ENCODE results near the gene MIOS. TPM values are rescaled to one million over a fixed set of nuclear protein-coding genes. Genes with fewer than 3 reads are reported as not detected.

MIOS gene
- total and polyA plus RNA-seq, 9 of the 15 experiments (the other 6 are each of a cell fraction or from before 2014, with no cell fraction given) = 7.8 to 47.8 (median 30.6) TPM

GRCh38 chr7:7650682-7651206 lies 84.1 kb downstream of the MIOS start:
- intact Hi-C loops (cut with micrococcal nuclease) = no loop called here
- 45% methylated on average over 2 of the region's 2 CpGs for WGBS (ENCODE audit: insufficient coverage, low coverage, missing lambda C conversion rate)
- ChIA-PET POLR2A (no interaction called here), CTCF (ENCODE audit: low intra/inter-chr PET ratio) (no interaction called here)
- Histone ChIP-seq H3K27me3 (ENCODE audit: control insufficient read depth in 2 of 2, insufficient read depth in 2 of 2, low read length in 2 of 2) (no peaks in the 10 kb centered on the region), H3K9me3 (replicated peaks; ENCODE audit: control insufficient read depth, insufficient read depth, low read depth, low read length) (no peaks in the 10 kb centered on the region), H3K36me3 (ENCODE audit: control insufficient read depth, insufficient read depth, low read length) (no peaks in the 10 kb centered on the region), H2AFZ (ENCODE audit: low read depth, low read length) (no peak overlapping the region), H4K20me1 (replicated peaks; ENCODE audit: control insufficient read depth, insufficient read depth, low read length) (no peaks in the 10 kb centered on the region), H3K9me1 (ENCODE audit: control insufficient read depth, insufficient read depth, low read length) (no peaks in the 10 kb centered on the region), H3K4me1 (replicated peaks in 1 of 2; ENCODE audit: control insufficient read depth in 2 of 2, insufficient read depth in 2 of 2, low read length in 2 of 2) (peaks cover 0 to 6% of the 10 kb centered on the region in 2 experiments; a peak in 2 of 5 replicates), H3K27ac (ENCODE audit: extremely low read depth, low read depth, low read length) (no peak overlapping the region), H3K9ac (ENCODE audit: insufficient read depth in 1 of 2, low read depth in 2 of 2, low read length in 2 of 2) (no peak overlapping the region), H3K79me2 (ENCODE audit: control insufficient read depth, insufficient read depth, low read length) (peaks cover 19% of the 10 kb centered on the region; the same call in 2 of the 3 replicates), H3K4me3 (no peak overlapping the region), H3K4me2 (ENCODE audit: insufficient read depth, low read length) (no peak overlapping the region)
- no peak for TF ChIP-seq FUS (optimal IDR thresholded peaks at IDR 0.05; ENCODE audit: low read depth, low read length)
- TF ChIP-seq NELFE (IDR thresholded peaks at IDR 0.05; ENCODE audit: insufficient read depth, insufficient read length) = no peak
- no peak for TF ChIP-seq RB1 (IDR thresholded peaks at IDR 0.05; ENCODE audit: low read depth)
- TF ChIP-seq, protein P1, sequence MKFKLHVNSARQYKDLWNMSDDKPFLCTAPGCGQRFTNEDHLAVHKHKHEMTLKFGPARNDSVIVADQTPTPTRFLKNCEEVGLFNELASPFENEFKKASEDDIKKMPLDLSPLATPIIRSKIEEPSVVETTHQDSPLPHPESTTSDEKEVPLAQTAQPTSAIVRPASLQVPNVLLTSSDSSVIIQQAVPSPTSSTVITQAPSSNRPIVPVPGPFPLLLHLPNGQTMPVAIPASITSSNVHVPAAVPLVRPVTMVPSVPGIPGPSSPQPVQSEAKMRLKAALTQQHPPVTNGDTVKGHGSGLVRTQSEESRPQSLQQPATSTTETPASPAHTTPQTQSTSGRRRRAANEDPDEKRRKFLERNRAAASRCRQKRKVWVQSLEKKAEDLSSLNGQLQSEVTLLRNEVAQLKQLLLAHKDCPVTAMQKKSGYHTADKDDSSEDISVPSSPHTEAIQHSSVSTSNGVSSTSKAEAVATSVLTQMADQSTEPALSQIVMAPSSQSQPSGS (CRISPR knock-in tag; IDR thresholded peaks at IDR 0.05) = no peak
- TF ChIP-seq PKNOX1 (IDR thresholded peaks at IDR 0.05) = no peak
- ATAC-seq (no peak), DNase-seq (ENCODE audit: extremely low read depth in 1 of 4, low spot score in 3 of 4) (no peak), FAIRE-seq (no peak)
- in situ Hi-C loops (cut with MboI) = no loop called here
- no TSS peak for BruUV-seq (replicated peaks)

Data from K562 (cell line).